Stimulated activated naive CD4-positive, alpha-beta T cell (primary cell): ENCODE measurements around the gene S100A9.
"Not testable (repeated sequence)": the region's sequence is repeated elsewhere in the genome, so short reads cannot be mapped to it uniquely, and the experiment has no call there.

Source experiments
- DNase-seq, 6 experiments: peaks; one replicate each; lab custom pipeline; 2025; lab: John Stamatoyannopoulos, UW

Gene S100A9

GRCh38 chr1:153389973-153390879 is 32.6 kb downstream of the S100A9 start:
- no peak for DNase-seq

- no peak for DNase-seq
Measured at GRCh38 chr1:153390938-153391710, 33.5 kb downstream of the S100A9 start, which contains the start of gene S100A8. S100A8 (minus strand) TSS chr1:153391073; CDS start chr1:153390535, 538 bp downstream.

DNA sequence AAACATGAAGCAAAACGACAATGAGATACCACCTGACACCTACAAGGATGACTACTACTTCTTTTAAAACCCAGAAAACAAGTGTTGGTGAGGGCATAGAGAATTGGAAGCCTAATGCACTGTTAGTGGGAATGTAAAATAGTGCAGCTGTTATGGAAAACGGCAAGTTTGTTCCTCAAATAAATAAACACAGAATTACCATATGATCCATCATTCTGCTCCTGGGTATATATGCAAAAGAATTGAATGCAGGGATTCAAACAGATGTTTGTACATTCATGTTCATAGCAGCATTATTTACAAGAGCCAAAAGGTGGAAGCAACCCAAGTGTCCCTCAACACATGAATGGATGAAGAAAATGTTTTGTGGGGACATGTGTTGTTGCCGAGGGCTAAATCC is 34.6 kb downstream of the S100A9 start:
- DNase-seq, result no peak

DNA sequence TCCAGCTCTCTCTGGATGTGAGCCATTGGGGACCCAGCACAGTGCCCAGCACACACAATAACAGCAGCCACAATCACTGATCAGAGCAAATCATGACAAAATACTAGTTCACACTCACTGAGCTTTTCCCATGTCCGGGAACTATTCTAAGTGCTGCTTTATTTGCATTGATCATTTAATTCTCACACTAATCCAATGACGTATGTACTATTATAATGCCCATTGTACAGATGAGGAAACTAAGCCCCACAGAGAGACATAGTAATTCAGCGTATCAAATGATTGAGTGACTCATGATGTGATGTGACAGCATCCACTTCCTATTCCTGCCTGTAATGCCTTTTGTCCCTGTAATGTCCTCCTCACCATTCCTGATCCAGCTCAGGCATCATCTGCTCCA is 35.2 kb downstream of the S100A9 start:
- DNase-seq, result no peak

DNA sequence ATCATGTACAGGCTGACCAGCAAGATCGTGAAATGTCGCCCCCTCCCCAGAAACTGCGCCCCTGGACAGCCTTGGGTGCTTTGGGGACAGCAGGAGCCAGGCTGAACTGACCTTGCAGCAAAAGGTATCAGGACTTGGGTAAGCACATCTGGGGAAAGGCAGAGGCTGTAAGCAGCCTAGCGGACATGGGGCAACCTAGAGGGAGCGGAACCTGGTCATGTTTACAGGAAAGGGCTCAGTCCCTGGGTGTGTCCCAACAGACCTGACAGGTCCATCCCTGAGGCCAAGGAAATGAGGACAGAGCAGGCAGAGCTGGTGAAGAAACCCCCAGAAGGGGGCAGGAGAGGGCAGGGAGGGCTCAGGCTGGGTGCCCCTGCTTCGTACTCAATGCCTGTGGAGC is 36.3 kb downstream of the S100A9 start:
- DNase-seq, result no peak

DNA sequence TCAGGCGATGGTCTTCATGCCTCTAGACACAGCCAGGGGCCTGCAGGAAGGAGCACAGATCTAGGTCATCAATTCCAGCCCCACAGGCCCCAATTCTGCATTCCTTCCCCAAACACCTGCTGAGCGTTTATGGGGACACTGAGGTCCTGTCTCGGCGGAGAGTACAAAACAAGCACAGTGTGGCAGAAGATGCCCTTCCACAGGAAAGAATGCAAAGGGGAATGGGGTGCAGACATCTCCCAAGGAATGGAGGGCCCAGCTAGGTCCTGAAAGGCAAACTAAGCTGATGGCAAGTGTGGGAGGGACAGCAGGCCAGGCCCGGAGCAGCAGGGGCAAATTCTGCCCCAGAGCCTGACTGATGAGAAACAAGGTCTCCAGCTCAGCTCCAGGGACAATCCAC is 36.7 kb downstream of the S100A9 start:
- DNase-seq, result no peak

DNA sequence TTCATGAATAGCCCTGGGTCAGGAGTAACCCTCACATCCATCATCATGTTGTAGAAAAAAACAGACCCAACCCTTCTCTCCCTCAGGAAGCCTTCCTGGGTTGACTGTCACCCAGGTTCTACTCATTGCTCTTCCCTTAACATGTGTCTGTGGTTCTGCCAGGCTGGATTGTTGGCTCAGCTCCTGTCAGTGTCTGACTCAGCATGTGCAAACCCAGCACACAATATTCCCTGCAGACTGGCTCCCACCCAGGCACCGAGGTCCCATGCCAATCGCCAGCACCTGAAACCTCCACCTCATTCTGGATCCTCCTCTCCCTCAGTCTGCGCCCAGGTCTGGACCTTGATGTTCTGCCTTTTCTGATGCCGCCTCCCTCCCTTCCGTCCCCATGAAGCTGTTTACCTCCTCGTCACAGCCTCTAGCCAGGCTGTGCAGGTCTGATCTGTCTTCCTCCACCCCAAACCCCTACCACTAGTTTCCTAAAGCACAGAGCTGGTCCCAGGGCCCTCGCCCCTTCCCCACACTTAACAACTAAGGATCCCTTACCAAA is 37.6 kb downstream of the S100A9 start:
- DNase-seq, result no peak

DNA sequence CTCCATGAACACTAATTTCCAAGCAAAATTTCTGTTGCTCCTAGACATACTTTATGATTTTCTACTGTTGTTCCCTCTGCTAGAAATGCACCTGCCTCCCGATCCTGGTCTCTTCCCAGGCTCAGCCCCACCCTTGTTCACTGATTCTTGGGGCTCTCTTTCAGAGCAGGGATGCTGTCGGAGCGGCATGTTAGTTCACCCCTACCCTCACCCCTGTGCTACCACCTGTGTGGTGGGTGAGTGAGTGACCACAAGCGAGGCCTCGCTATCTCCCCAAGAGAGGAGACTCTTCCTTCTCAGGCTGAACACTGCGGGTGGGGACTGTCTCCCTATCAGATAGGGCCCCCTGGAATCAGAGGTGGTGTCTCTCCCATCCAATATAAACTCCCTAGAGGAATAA is 38.1 kb downstream of the S100A9 start:
- DNase-seq, result no peak

DNA sequence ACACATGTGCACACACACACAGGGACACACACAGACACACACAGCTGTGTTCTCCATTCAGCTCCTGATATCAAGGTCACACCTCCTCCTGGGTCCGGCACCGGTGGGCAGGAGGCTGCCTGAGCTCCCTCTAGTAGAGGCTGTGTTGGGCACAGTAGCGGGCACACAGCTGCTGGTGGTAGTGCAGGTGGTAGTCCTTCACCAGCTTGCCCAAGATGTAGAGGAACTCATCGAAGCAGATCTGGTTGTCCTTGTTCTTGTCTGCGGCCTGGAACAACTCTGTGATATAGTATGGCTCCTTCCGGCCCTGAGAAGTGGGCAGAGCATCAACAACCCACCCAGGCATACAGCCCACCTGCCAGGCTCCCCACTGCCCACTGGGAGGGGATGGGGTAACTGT is 38.8 kb downstream of the S100A9 start:
- no peak for DNase-seq

DNA sequence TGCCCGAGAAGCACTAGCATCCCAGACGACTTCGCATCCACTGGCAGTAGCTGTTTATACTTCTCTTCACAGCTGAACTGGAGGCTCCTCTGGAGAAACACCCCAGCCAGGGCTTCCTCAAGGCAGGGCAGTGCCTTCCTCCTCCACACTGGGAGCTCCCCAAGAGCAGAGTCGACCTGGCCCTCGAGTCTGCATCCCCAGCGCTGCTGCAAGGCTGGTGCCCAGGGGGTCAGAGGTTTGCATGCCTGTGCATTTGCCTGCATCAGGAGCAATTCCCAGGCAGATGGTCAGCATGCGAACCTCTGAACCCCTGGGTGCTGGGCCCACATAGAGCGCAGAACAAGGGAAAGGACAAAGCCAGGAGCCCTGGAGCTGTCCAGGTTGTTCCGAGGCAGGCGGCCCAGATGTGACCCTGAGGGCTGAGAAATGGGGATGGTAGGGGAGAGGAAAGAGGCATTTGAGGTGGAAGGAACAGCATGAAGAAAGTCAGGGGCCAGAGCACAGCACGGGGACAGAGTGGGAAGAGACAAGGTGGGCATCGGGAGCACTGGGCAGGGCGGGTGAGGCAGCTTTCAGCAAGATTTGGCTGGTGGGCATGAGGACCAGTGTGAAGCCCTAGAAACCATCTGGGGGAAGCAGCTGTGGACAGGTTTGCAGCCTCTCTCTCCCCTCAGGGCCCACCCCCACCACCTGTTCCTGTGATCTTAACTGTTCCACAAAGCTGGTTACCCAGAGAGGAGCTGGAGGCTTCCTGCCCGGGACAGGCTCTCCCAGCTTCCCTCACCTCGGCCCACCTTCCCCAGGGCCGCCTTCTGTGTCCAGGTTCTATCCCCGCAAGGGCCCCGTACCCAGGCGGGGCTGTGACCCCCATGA is 39.6 kb downstream of the S100A9 start:
- DNase-seq, result no peak

DNA sequence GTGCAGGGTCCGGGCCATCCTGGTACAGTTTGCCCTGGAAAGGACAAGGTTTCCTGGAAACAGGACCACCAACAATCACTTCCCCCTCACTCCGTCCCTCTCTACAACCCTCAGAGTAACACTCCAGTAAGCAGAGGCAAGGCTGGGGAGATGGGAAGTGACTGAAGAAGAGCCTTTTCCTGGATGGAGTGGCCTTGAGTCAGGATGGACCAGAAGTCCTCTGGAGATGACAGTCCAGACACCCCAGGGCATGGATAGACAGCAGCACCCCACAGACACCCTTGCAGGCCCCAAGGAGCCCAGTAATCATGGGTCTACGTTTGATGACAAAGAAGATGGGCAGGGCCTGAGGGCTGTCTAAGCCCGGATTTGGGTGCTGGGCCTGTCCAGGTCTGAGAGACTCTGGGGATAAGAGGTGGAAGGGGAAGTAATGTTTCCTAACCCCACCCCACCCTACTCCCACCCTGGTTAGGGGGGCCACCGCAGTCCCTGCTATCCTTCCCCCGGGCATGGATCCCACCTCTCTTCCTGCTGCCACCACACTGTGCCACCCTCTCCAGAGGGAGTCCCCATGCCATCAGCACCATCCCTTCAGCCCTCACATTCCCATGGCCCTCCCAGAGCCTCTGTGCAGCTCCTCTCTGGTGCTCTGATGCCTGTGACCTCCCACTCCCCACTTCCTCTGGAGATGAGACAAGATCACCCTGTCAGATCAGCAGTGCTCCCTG is 40.4 kb downstream of the S100A9 start:
- DNase-seq, result no peak

DNA sequence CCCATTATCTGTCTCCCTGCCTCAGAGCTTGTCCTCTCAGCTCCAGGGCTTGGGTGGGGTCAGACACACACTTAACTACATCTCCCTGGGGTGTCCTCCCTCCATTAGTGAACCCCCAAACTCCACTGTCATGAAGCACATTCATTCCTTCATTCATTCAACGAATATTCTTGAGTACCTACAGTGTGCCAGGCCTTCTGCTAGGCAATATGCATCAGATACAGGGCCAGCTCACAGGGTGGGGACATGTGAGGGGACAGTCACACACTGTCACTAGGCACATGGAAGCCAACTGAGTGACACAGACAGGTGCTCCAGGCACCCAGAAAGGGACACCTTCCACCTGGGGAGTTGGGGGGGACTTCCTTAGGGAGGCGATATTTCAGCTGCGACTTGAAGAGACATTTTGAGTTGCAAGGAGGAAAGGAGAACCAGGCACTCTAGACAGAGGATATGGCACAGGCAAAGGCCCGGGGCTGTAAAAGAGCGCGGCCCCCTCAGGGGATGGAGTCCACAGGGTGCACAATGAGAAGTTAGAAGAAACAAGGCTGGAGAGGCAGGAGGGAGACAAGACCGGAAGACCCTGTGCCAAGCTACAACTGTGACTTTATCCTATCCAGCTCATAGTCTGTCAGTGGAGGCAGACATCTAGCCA is 41.9 kb downstream of the S100A9 start:
- DNase-seq, result no peak

GRCh38 chr1:153400244-153400643 is 42.6 kb downstream of the S100A9 start:
- DNase-seq, result no peak

DNA sequence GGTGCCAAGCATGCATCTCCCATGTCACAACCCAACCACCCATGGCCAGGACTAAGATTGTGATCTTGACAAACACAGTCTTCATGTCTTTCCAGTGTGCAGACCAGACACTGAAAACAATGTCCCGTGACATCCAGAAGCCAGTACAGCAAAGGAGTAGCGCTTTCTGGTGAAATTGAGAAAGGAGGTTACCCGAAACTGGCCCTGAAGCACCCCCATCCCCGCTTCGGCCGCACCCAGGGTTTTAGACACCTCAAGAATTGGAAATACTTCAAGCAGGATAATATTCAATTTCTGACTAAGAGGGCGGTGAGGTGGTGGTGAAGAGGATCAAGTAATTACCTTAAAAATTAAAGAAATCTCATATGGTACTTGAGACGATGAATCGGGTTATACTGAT is 43.8 kb downstream of the S100A9 start:
- DNase-seq, result no peak

- no peak for DNase-seq
Measured at GRCh38 chr1:153402226-153402625, 44.6 kb downstream of the S100A9 start.

DNA sequence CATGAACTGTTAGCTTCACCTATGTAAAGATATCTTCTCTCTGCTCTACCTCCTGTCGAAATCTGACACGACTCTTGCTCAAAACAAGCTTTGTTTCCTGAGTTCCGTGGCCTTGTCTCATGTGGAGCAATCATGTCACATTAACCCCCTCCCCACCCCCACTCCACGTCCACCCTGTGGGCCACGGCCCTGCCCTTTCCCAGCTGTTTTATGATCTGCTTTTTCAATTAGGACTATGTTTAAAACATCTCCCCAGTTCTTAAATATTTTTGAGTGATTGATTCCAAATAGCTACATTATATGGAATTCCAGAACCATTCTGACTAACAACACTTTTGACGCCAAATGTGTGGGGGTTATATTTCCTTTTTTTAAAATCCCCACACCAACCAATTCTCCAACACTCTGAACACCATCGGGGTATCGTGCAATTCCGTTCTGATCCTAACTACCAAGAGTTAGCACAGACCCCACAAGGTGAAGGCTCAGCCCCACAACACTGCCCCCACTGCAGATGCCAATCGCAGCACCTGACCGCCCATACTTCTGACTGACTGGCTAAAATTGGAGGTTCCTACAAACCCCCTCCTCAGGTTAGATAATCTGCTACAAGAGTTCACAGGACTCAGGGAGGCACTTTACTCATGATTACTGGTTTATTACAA is 45.9 kb downstream of the S100A9 start:
- no peak for DNase-seq

- no peak for DNase-seq
Measured at GRCh38 chr1:153404086-153404635, 46.5 kb downstream of the S100A9 start.

- peak; percentile 8 to 56 (median 20) for DNase-seq
Measured at GRCh38 chr1:153404768-153405167, 47.1 kb downstream of the S100A9 start.

DNA sequence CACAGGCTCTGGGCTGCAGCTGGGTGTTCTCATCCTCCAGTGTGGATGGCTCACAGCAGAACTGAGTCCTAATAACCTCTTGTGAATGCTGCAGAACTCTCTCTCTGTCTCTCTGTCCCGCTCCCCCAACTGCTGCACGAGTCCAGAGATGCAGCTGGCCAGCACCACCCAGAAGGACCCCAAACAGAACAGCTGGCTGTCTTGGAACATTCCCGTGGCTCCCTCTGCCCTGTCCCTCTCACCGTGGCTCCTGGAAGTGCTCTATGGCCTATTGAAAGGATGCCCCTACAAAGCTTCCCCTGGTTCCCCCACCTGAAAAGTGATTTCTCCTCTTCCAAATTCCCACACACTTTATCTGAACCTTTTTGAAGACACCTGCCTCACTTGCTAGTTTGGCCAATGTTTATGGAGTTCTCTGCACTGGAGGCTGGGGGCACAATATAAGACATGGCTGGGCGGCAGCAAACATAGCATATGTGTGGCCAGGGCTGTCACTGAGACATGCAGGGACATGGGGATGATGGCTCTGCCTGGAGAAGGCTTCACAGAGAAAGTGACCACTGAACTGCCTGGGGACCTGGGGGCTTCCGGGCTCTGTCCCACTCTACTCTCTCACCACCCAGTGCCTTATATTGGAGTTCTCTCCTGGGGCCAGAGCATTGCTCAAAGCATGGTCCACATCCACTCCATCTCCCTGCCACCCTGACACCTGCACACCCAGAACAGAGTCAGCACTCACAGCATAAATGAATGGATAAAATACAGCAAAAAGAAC is 48.4 kb downstream of the S100A9 start:
- DNase-seq, result not testable (repeated sequence)
